Vagina (tissue), 2 donors: ENCODE measurements around the gene ACP7.

Source experiments
- POLR2AphosphoS5 ChIP-seq, 2 donors: sonication (generic); formaldehyde crosslinking; IDR thresholded peaks; one replicate each; pipeline ENCODE4 v1.9.0; 2017; ENCODE audit warnings: antibody characterized with exemption in 2 of 2, mild to moderate bottlenecking in 2 of 2, low read depth in 1 of 2; ENCODE audit not compliant: insufficient read depth in 1 of 2
- TF ChIP-seq, protein P1 (sequence below), 3 experiments: fragments of 450-650 bp in 2 of 3; fragments of 200-600 bp in 1 of 3; sonication (generic) in 1 of 3; IDR thresholded peaks; one replicate each; pipeline ENCODE4 v1.5.1; 2017 to 2019; ENCODE audit warnings: antibody characterized with exemption in 3 of 3, mild to moderate bottlenecking in 2 of 3, moderate library complexity in 2 of 3

- TF ChIP-seq, protein P1, sequence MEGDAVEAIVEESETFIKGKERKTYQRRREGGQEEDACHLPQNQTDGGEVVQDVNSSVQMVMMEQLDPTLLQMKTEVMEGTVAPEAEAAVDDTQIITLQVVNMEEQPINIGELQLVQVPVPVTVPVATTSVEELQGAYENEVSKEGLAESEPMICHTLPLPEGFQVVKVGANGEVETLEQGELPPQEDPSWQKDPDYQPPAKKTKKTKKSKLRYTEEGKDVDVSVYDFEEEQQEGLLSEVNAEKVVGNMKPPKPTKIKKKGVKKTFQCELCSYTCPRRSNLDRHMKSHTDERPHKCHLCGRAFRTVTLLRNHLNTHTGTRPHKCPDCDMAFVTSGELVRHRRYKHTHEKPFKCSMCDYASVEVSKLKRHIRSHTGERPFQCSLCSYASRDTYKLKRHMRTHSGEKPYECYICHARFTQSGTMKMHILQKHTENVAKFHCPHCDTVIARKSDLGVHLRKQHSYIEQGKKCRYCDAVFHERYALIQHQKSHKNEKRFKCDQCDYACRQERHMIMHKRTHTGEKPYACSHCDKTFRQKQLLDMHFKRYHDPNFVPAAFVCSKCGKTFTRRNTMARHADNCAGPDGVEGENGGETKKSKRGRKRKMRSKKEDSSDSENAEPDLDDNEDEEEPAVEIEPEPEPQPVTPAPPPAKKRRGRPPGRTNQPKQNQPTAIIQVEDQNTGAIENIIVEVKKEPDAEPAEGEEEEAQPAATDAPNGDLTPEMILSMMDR (IDR thresholded peaks at IDR 0.05): no peak
- TF ChIP-seq POLR2AphosphoS5 (IDR thresholded peaks at IDR 0.05; ENCODE audit: insufficient read depth in 1 of 2, low read depth in 1 of 2): no peak
Measured at GRCh38 chr19:39070888-39071287, 13.3 kb upstream of the ACP7 start.
